GM23338 (cell line): Measurements from ENCODE around the gene PSMC4. TPM values are rescaled to one million over a fixed set of nuclear protein-coding genes. Genes with fewer than 3 reads are reported as not detected.

Experiments
- ATAC-seq: fragments of 200-7000 bp; cut with Tn5 transposase; 3 replicates; pipeline ENCODE4 v1.9.1; 2020
- DNase-seq: peaks from one replicate; pipeline ENCODE4 v3.0.0-alpha.2; 2015; ENCODE audit warnings: low spot score
- H2AFZ ChIP-seq: fragments of 200-600 bp; sonication (generic); 2 replicates; pipeline ENCODE4 v1.8.0; 2016; ENCODE audit warnings: antibody characterized with exemption, mild to moderate bottlenecking, moderate library complexity
- H3F3A ChIP-seq: fragments of 200-600 bp; sonication (generic); replicated peaks from 2 replicates; pipeline ENCODE4 v1.8.0; 2017; ENCODE audit warnings: antibody characterized with exemption, mixed run types, low read depth
- H3K27ac ChIP-seq: fragments of 200-600 bp; sonication (generic); 2 replicates; pipeline ENCODE4 v1.6.1; 2016; ENCODE audit warnings: low read depth
- H3K27me3 ChIP-seq: fragments of 200-600 bp; sonication (generic); 2 replicates; pipeline ENCODE4 v1.8.0; 2016; ENCODE audit warnings: mild to moderate bottlenecking, mixed run types, moderate library complexity; ENCODE audit not compliant: insufficient read depth
- H3K36me3 ChIP-seq: fragments of 200-600 bp; sonication (generic); 2 replicates; pipeline ENCODE4 v1.8.0; 2016; ENCODE audit warnings: mild to moderate bottlenecking; ENCODE audit not compliant: insufficient read depth
- H3K4me1 ChIP-seq: fragments of 200-600 bp; sonication (generic); 2 replicates; pipeline ENCODE4 v1.8.0; 2016; ENCODE audit warnings: mild to moderate bottlenecking, moderate library complexity; ENCODE audit not compliant: insufficient read depth
- H3K4me2 ChIP-seq: fragments of 200-600 bp; sonication (generic); 2 replicates; pipeline ENCODE4 v1.7.1; 2017; ENCODE audit warnings: mixed run types
- H3K4me3 ChIP-seq: fragments of 200-600 bp; sonication (generic); 2 replicates; pipeline ENCODE4 v1.6.1; 2016; ENCODE audit warnings: mixed run types
- H3K79me2 ChIP-seq: fragments of 200-600 bp; sonication (generic); replicated peaks from 2 replicates; pipeline ENCODE4 v1.8.0; 2017; ENCODE audit warnings: mild to moderate bottlenecking; ENCODE audit not compliant: insufficient read depth
- H3K9me2 ChIP-seq: fragments of 200-600 bp; sonication (generic); 2 replicates; pipeline ENCODE4 v1.8.0; 2017; ENCODE audit not compliant: insufficient read depth
- H4K20me1 ChIP-seq: fragments of 200-600 bp; sonication (generic); replicated peaks from 2 replicates; pipeline ENCODE4 v1.8.0; 2017; ENCODE audit warnings: mild to moderate bottlenecking; ENCODE audit not compliant: insufficient read depth
- H3K27ac Mint-ChIP-seq: 2 replicates; pipeline ENCODE4 v1.8.0; 2020; ENCODE audit warnings: inconsistent platforms, mild to moderate bottlenecking, moderate library complexity, mixed read lengths
- H3K27me3 Mint-ChIP-seq: 3 replicates; pipeline ENCODE4 v1.8.0; 2022; ENCODE audit warnings: low read depth, mild to moderate bottlenecking, moderate library complexity, mixed read lengths, inconsistent platforms; ENCODE audit not compliant: insufficient read depth, poor library complexity
- H3K36me3 Mint-ChIP-seq: 3 replicates; pipeline ENCODE4 v1.8.0; 2021; ENCODE audit warnings: low read depth, mild to moderate bottlenecking, inconsistent platforms, moderate library complexity, mixed read lengths
- H3K4me1 Mint-ChIP-seq: 3 replicates; pipeline ENCODE4 v1.8.0; 2020; ENCODE audit warnings: mild to moderate bottlenecking, inconsistent platforms, mixed read lengths
- H3K4me3 Mint-ChIP-seq: 3 replicates; pipeline ENCODE4 v1.8.0; 2021; ENCODE audit warnings: moderate library complexity, mild to moderate bottlenecking, inconsistent platforms, mixed read lengths
- H3K9me3 Mint-ChIP-seq: 3 replicates; pipeline ENCODE4 v1.8.0; 2020; ENCODE audit warnings: moderate library complexity, mild to moderate bottlenecking, inconsistent platforms, mixed read lengths
- CREB1 ChIP-seq: fragments of 250-450 bp; sonication (Bioruptor Pico); IDR thresholded peaks from 2 replicates; pipeline ENCODE4 v1.5.0; 2020; ENCODE audit warnings: low read depth, mild to moderate bottlenecking, moderate library complexity
- CTCF ChIP-seq, 2 experiments: fragments of 200-600 bp in 1 of 2; sonication (generic) in 1 of 2; conservative IDR thresholded peaks; 2 replicates each; pipeline versions ENCODE4 v1.5.1 to v1.6.1; 2016 to 2017; ENCODE audit warnings: antibody characterized with exemption in 2 of 2, low read depth in 2 of 2, mild to moderate bottlenecking in 2 of 2, moderate library complexity in 1 of 2
- ETS1 ChIP-seq: IDR thresholded peaks from 2 replicates; pipeline ENCODE4 v1.6.1; 2016; ENCODE audit warnings: antibody characterized with exemption
- EZH2 ChIP-seq: fragments of 200-600 bp; sonication (generic); IDR thresholded peaks from one replicate; pipeline ENCODE4 v1.8.0; 2017; ENCODE audit warnings: antibody characterized with exemption, mild to moderate bottlenecking, low read depth; ENCODE audit not compliant: unreplicated experiment
- EZH2phosphoT487 ChIP-seq: fragments of 200-600 bp; sonication (generic); IDR thresholded peaks from one replicate; pipeline ENCODE4 v1.8.1; 2018; ENCODE audit warnings: antibody characterized with exemption; ENCODE audit not compliant: unreplicated experiment
- JUNB ChIP-seq: IDR thresholded peaks from one replicate; pipeline ENCODE4 v1.6.1; 2016; ENCODE audit warnings: antibody characterized with exemption; ENCODE audit not compliant: unreplicated experiment
- NANOG ChIP-seq: IDR thresholded peaks from 2 replicates; pipeline ENCODE4 v1.6.1; 2016; ENCODE audit warnings: antibody characterized with exemption, borderline replicate concordance
- POLR2AphosphoS5 ChIP-seq: IDR thresholded peaks from 2 replicates; pipeline ENCODE4 v1.6.1; 2016; ENCODE audit warnings: antibody characterized with exemption, low read depth
- STAT1 ChIP-seq: IDR thresholded peaks from one replicate; pipeline ENCODE4 v1.6.1; 2016; ENCODE audit warnings: antibody characterized with exemption; ENCODE audit not compliant: unreplicated experiment
- ZNF114 ChIP-seq: fragments of 250-450 bp; sonication (Bioruptor Pico); IDR thresholded peaks from 2 replicates; pipeline ENCODE4 v1.5.0; 2020; ENCODE audit warnings: mild to moderate bottlenecking, moderate library complexity
- ZNF331 ChIP-seq: fragments of 250-450 bp; sonication (Bioruptor Pico); IDR thresholded peaks from 2 replicates; pipeline ENCODE4 v1.5.0; 2020; ENCODE audit warnings: low read depth, mild to moderate bottlenecking, moderate library complexity
- ZNF462 ChIP-seq: fragments of 250-450 bp; sonication (Bioruptor Pico); IDR thresholded peaks from 2 replicates; pipeline ENCODE4 v1.5.0; 2020; ENCODE audit warnings: mild to moderate bottlenecking, moderate library complexity
- polyA plus RNA-seq: library from polyadenylated mRNA; unstranded; fragments of >200 nt; fragmentation: Nextera tagmentation; extraction: Ambion mirVana; gene quantifications from 2 replicates; pipeline ENCODE4 v1.2.1, GENCODE V29; 2016
- total RNA-seq: library from RNA; depleted of rRNA; stranded (reverse); fragments of >200 nt; shearing (Covaris generic); gene quantifications from 2 replicates; pipeline ENCODE4 v1.2.3, GENCODE V29; 2014

Gene PSMC4
- total and polyA plus RNA-seq, 2 experiments from 2014 or later = 135 to 147 TPM

- Mint-ChIP-seq H3K4me1 (no peaks in the 10 kb centered on the region), H3K27me3 (no peaks in the 10 kb centered on the region), H3K9me3 (peaks cover 44% of the 10 kb centered on the region), H3K27ac (no peak overlapping the region), H3K36me3 (peaks cover 52% of the 10 kb centered on the region), H3K4me3 (no peak overlapping the region)
- Histone ChIP-seq H2AFZ (no peak overlapping the region), H4K20me1 (peaks cover 5% of the 10 kb centered on the region; the same call in 1 of the 2 replicates), H3K79me2 (peaks cover 77% of the 10 kb centered on the region), H3K4me2 (no peak overlapping the region), H3K36me3 (peaks cover 3% of the 10 kb centered on the region; the same call in 1 of the 2 replicates), H3K9me2 (no peaks in the 10 kb centered on the region), H3K27ac (no peak overlapping the region), H3K27me3 (no peaks in the 10 kb centered on the region), H3K4me3 (no peak overlapping the region), H3F3A (no peaks in the 10 kb centered on the region), H3K4me1 (no peaks in the 10 kb centered on the region)
- TF ChIP-seq ZNF331 (CRISPR knock-in tag) = no peak
- no peak for TF ChIP-seq STAT1
- TF ChIP-seq POLR2AphosphoS5 = no peak
- no peak for TF ChIP-seq EZH2
- ATAC-seq (no peak), DNase-seq (no peak)
These were observed 16.2 kb downstream of the PSMC4 start for GRCh38 chr19:39987167-39987566.

GRCh38 chr19:39987596-39987995, 16.6 kb downstream of the PSMC4 start:
- H4K20me1 ChIP-seq = peaks cover 5% of the 10 kb centered on the region; the same call in 1 of the 2 replicates
- Mint-ChIP-seq H3K9me3 (peaks cover 44% of the 10 kb centered on the region), H3K27ac (no peak overlapping the region), H3K4me1 (no peaks in the 10 kb centered on the region), H3K36me3 (peaks cover 47% of the 10 kb centered on the region), H3K27me3 (no peaks in the 10 kb centered on the region), H3K4me3 (no peak overlapping the region)
- no peaks in the 10 kb centered on the region for H3K9me2 ChIP-seq
- peaks cover under 1% of the 10 kb centered on the region; the same call in 1 of the 2 replicates for H3K36me3 ChIP-seq
- H3K27me3 ChIP-seq = no peaks in the 10 kb centered on the region
- DNase-seq (no peak), ATAC-seq (no peak)
- H3F3A ChIP-seq = no peaks in the 10 kb centered on the region
- H3K79me2 ChIP-seq = peaks cover 74% of the 10 kb centered on the region
- no peak overlapping the region for H3K27ac ChIP-seq
- no peaks in the 10 kb centered on the region for H3K4me1 ChIP-seq
- no peak overlapping the region for H3K4me2 ChIP-seq
- no peak overlapping the region for H2AFZ ChIP-seq
- H3K4me3 ChIP-seq = no peak overlapping the region
- no peak for TF ChIP-seq ZNF462 (CRISPR knock-in tag)
- TF ChIP-seq ZNF114 (CRISPR knock-in tag) = no peak
- no peak for TF ChIP-seq ETS1
- no peak for TF ChIP-seq EZH2phosphoT487
- no peak for TF ChIP-seq ZNF331 (CRISPR knock-in tag)
- TF ChIP-seq POLR2AphosphoS5 = no peak
- TF ChIP-seq EZH2 = no peak
- no peak for TF ChIP-seq CREB1 (CRISPR knock-in tag)
- TF ChIP-seq CTCF (conservative IDR thresholded peaks at IDR 0.05; ENCODE audit: low read depth in 2 of 2) = no peak
- no peak for TF ChIP-seq NANOG
- no peak for TF ChIP-seq STAT1
- no peak for TF ChIP-seq JUNB
